ENCODE results near the gene IKZF1. TPM values are rescaled to one million over a fixed set of nuclear protein-coding genes. Genes with fewer than 3 reads are reported as not detected.

The IKZF1 gene
- total and polyA plus RNA-seq, 2 of the 4 experiments (the other 2 are of a cell fraction) = not detected

GRCh38 chr7:50349399-50349798, 44.9 kb downstream of the IKZF1 start:
- dilution Hi-C loops (cut with HindIII; ENCODE audit: low sequenced_read_pairs, unreplicated experiment) = no loop called here
- TF ChIP-seq RAD21 (IDR thresholded peaks at IDR 0.05; ENCODE audit: low read length) (no peak), BHLHE40 (IDR thresholded peaks at IDR 0.05; ENCODE audit: low read depth, low read length) (no peak), USF2 (IDR thresholded peaks at IDR 0.05; ENCODE audit: low read depth, low read length) (no peak), NFE2L2 (IDR thresholded peaks at IDR 0.05; ENCODE audit: low read depth, low read length) (no peak), POLR2A (IDR thresholded peaks at IDR 0.05; ENCODE audit: low read depth, low read length) (no peak), MAFK (IDR thresholded peaks at IDR 0.05; ENCODE audit: low read depth, low read length) (no peak), MXI1 (IDR thresholded peaks at IDR 0.05; ENCODE audit: borderline replicate concordance, low read depth, low read length) (no peak)
- no TSS peak for BruUV-seq (replicated peaks)
- Histone ChIP-seq H3K9ac (ENCODE audit: low read depth, low read length) (no peak overlapping the region), H3K27me3 (ENCODE audit: control insufficient read depth, insufficient read depth, low read length) (no peaks in the 10 kb centered on the region), H2AK5ac (ENCODE audit: low read depth, low read length) (no peak overlapping the region), H2BK20ac (ENCODE audit: low read depth, low read length) (no peak overlapping the region), H4K91ac (ENCODE audit: insufficient read depth, low read depth, low read length) (no peak overlapping the region), H3K23ac (ENCODE audit: low read depth, low read length) (no peak overlapping the region), H3K4ac (ENCODE audit: low read depth, low read length) (no peak overlapping the region), H4K20me1 (ENCODE audit: insufficient read depth, low read length) (no peaks in the 10 kb centered on the region), H2BK5ac (ENCODE audit: low read depth, low read length, poor library complexity, severe bottlenecking) (no peak overlapping the region), H3K4me3 (ENCODE audit: insufficient read depth, low read depth, low read length) (no peak overlapping the region), H3K18ac (ENCODE audit: low read depth, low read length) (no peak overlapping the region), H3K56ac (ENCODE audit: extremely low read depth, insufficient read depth, low read length) (no peak overlapping the region), H2BK120ac (ENCODE audit: low read depth, low read length) (no peak overlapping the region), H3K4me2 (ENCODE audit: low read depth, low read length) (no peak overlapping the region), H3K27ac (ENCODE audit: insufficient read depth, low read length) (no peak overlapping the region), H4K5ac (ENCODE audit: low read depth, low read length) (no peak overlapping the region), H2AK9ac (replicated peaks; ENCODE audit: low read depth, low read length, poor library complexity) (no peak overlapping the region), H3K14ac (replicated peaks; ENCODE audit: low read depth, low read length) (no peak overlapping the region), H3K36me3 (ENCODE audit: control insufficient read depth, insufficient read depth, low read length) (no peaks in the 10 kb centered on the region), H2AFZ (replicated peaks; ENCODE audit: low read length, poor library complexity) (no peak overlapping the region), H2BK15ac (ENCODE audit: low read depth, low read length) (no peak overlapping the region), H3K9me3 (ENCODE audit: control insufficient read depth, insufficient read depth, low read length) (no peaks in the 10 kb centered on the region), H3K4me1 (ENCODE audit: control insufficient read depth, insufficient read depth, low read length) (no peaks in the 10 kb centered on the region), H3K9me1 (ENCODE audit: insufficient read depth, low read length) (no peaks in the 10 kb centered on the region), H4K8ac (ENCODE audit: low read depth in 2 of 2, low read length in 2 of 2) (no peak overlapping the region), H3K79me1 (ENCODE audit: low read depth in 1 of 2, low read length in 2 of 2) (no peaks in the 10 kb centered on the region)
- in situ Hi-C loops (cut with MboI; ENCODE audit: low sequenced_read_pairs) = no loop called here
- POLR2A ChIA-PET (ENCODE audit: unreplicated experiment) = no interaction called here
- ATAC-seq (ENCODE audit: low read depth) (no peak), DNase-seq (no peak)
- 58 to 100% methylated on average over 1 to 2 of the region's 6 CpGs for WGBS, 2 experiments (ENCODE audit: extremely low coverage in 2 of 2, insufficient read length in 1 of 2)
- CTCF ChIA-PET = no interaction called here
- intact Hi-C loops (cut with micrococcal nuclease) = no loop called here
